Fibroblast of peridontal ligament (primary cell): ENCODE data around the gene RAI14.

ENCODE experiments used
- DNase-seq: peaks from one replicate; pipeline ENCODE4 v3.0.0-alpha.2; 2010; ENCODE audit errors: extremely low read depth

RAI14 gene

DNA sequence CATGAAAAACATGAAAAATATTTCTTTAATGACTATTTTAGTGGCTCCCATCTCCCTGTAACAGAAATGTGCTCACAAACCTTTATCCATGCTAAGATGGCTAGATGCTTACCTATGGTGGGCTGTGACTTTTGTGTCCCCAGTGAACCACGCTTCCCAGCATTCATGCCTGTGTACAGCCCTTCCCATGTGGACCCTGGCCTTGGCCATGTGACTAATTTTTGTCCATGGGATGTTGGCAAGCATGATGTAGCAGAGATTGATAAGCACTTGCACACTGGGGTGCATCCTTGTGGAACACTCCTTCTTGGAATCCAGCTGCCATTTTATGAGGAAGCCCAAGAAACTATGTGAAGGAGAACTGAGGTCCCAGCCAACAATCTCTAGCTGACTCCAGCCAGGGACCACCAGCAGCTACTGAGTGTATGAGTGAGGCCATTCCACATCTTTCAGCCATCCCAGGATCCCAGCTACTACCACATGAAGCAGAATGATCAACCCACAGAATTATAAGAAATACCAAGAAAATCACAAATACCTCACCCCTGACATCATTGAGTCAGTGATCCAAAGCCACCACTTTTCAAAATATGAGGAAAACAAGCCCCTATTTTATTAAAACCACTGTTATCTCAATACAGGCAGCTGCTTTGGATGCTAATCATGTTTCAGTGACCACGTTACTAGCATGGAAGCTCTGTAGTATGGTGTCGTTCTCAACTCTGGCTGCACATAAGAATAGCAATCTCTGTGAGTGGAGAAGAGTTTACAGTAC, 16.1 kb upstream of the RAI14 start:
- peak; percentile 80 for DNase-seq

DNA sequence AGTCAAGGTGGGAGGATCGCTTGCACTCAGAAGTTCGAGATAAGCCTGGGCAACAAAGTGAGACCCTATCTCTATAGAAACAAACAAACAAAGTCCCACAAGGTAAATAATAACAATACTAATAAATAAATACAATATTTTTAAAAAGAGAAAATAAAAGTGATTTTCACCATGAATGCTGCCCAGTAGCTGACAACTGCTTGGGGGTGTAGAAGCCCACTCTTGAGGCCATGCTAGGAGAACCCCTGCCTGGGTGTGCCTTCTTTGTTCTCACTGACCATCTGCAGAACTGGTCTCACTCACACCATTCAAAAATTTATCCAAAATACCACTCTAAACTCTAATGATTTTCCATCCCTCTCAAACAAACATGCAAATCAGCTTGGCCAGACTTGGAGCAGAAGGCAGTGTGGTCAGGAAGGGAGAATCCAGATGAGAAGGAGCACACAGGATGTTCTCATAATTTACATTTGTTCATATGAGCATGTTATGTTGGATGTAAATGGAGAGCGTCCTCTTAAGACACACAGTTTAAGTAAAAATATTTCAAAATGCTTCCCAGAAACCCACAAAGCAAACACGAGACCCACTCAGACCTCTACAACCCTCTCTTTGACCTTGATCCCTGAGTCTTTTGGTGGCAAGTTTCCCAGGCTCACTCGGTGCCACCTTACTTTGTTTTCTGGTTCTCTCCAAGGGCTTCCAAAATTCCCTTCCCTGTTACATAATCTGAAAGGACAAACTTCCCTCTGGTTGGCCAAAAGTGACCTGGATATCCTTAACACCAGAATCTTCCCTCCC, 7.9 kb upstream of the RAI14 start:
- DNase-seq: peak; percentile 41

DNA sequence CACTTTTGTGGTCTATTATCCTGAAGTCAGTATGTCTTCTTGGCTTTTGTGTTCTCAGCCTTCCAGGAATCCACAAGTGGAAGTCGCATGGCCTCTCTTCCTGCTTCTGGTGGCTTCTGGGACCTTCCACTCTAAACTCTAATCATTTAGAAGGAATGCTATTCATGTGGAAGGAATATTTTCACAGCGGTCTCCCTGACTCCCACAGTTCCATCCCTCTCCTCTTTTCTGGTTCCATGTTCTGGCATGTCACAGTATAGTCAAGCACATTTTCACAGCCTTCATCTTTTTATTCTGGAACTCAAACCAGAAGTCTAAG, 7.3 kb upstream of the RAI14 start:
- DNase-seq: no peak

DNA sequence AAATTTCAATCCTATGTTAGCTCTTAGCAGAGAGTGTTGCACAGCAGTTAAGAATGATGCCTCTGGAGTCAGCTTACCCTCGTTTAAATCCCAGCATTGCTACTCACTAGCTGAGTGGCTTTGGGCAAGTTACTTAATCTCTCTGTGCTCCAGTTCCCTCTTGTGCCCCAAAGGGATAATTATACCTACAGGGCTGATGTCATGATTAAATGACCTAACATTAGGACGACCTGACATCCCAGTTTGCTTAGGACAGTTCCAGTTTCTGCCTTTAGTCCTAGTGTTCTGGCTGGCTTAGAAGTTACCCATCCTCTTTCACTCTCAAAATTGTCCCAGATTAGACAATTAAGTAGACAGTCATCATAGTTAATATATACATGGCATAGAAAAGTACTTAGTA, 4.3 kb upstream of the RAI14 start:
- no peak for DNase-seq

DNA sequence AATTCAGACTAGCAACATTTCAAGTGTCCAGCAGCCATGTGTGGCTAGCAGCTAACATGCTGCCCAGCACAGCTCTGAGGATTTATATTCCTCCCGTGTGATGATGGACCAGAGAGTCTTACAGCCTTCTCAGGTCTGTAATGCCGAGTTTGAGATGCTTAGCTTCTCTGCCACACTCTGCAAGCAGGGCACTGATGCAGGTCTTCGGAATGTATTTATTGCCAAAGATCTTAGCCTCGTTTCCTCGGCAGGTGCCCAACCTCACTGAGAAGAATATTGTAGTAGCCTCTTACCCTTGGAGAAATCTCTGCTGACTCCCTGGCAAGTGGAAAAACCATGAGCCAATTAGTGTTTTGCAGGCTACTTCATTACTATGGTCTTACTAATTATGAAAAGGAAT, 3.7 kb upstream of the RAI14 start:
- DNase-seq: no peak

DNA sequence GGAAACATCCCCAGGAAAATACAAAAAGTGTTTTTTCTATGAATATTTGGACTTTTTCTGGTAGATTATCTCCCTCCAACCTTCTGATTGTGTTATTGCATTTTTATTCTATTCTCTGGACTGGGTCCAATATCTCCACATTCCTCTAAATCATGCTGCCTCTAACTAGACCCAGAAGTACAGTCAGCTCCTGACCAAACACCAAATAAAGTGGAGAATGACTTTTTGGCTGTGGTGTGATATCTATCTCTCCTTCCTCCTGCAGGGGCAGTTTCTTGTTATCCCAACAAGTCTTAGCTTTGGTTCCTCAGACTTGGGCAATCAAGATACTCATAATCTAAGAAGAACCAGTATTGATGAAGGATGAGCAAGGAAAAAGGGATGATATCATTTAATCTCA, 3.2 kb upstream of the RAI14 start:
- peak; percentile 93 for DNase-seq

DNA sequence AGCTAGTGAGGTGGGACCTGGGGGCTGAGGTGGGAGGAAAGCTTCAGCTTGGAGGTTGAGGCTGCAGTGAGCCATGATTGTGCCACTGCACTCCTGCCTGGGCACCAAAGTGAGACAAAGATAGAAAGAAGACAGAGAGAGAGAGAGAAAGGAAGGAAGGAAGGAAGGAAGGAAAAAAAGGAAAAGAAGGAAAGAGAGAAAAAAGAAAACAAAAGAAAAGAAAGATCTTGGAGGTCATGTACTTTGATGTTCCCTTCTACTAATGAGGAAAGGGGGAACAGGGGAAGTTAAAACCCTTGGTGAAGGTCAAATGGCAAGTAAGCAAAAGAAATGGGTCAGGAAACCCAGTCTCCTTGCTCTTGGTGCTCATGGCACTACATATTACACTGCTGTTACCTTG, 2.4 kb upstream of the RAI14 start:
- no peak for DNase-seq

DNA sequence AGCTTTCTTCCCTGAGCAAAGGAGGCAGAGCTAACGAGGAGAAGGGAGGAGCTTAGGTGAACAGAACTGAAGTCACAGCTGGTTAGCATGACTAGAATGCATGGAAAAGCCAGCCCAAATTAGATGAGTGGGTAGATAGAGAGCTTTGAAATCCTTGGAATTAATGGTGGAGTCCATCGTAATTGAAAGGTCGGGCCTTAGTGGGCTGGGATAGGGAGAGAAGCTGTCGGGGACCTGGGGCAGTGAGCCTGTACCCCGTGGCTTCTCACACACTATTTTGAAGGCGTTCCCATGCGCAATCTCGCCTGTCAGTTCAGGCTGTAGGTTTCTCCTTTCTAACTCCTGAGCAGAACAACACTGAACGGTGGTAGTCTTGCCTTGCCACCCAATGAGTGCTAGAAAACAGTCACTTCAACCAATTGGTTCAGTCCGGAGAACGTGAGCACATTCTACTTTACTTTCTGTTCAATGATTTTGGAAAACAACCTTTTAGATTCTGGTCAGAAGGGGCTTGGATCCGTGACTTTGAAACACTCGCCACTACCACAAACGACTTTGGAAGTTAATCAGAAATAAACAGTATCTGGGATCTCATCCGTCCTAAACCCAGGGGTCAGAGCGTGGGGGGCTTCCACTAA, 655 bp upstream of the RAI14 start:
- peak; percentile 88 for DNase-seq

DNA sequence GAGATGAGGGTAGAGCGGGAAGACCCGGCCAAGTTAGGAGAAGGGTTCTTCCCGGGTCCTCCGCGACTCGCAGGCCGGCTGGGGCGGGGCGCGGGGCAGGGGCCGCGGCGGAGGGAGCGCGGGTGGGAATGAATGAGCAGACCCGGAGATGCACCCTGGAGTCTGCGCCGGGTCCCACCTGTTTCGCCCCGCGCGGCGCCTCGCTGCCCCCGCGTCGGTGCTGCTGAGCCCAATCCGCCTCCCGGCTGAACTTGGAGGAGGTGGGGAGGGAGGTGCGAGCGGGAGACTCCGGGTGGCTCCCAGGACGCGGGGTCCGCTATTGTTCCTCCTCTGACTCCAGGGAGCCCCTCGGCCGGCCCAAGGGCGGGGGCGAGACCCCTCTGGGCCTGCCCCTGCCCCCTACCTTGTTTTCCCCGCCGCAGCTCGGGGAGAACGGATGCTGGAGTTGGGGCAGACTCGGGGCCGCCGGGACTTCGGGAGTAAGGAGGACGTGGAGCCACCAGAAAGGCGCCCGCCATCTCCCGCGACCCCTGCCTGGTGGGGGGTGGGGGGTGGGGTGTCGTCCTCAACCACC, 659 bp downstream of the RAI14 start:
- DNase-seq: no peak

DNA sequence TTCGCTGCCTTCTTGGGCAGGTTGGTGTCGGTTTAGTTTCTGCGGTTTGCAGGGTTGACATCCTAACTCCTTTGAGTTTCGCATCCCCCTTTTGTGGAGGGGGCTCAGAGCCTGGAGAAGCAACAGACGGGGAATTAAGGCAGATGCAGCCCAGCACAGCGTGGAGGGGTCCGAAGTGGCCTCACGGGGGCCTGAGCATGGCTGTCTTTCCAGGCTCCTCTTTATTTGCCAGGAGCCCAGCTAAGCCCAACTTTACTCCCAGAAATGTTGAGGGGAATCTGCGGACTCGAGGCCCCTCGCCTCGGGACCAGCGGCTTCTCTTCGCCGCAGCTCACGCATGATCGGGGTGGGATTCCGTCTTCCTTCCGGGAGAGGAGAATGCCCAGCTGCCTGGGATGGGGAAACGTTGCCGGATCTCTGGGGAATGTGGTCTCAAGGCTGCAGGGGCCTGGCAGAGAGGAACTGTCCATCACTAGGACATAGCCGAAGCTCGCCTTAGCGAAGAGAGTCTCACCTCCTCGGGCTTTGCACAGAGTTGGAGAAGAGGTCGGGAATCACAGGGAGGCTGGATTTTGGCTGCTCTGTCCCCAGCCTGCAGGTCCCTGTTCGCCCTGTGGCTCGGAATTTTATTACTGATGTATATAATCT, 1.3 kb downstream of the RAI14 start:
- peak; percentile 59 for DNase-seq

DNA sequence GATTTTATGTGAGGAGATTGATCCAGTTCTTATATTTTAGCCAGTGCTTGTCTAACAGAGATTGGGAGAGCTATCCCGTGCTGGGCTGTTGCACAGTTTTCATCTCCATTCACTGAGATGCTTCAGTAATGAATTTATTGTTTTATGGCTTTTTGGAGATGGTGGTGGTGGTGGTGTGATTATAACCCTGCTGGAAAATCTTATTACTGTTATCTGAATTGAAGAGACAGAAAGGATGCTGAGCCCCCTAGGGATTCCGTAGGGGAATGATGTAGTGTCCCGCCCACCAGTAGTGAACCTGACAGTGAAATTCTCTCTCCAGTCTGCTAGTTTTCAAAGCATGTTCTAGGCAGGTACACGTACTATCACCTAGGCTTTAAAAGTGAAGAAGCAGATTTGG, 1.9 kb downstream of the RAI14 start:
- DNase-seq: peak; percentile 43

DNA sequence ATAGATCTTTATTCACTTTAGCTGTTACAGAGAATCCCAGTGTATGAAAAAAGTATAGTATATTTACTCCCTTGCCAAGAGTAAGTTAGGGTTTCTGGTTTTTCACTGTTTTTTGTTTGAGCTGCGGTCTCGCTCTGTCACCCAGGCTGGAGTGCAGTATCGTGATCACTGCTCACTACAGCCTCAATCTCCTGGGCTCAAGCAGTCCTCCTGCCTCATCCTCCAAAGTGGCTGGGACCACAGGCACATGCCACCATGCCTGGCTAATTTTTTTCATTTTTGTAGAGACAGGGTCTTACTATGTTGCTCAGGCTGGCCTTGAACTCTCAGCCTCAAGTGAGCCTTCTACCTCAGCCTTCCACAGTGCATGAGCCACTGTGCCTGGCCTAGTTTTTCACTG, 3.0 kb downstream of the RAI14 start:
- no peak for DNase-seq

DNA sequence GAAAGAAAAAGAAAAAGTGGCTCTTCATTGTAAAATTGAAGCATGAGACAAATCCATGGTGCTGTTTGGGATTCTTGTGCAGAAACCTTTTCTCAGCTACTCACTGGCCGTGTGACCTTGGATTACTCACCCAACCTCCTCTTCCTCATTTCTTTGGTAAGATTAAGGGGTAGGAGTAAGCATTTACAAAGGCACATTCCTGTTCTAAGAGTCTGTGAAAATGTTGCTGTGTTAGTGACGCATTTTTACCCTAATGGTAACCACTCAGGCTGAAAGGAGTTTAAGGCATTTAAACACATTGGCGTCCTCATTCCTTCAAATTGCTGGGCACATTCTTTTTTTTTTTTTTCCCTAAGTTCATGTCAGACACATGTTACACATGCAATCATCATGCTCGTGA, 4.3 kb downstream of the RAI14 start:
- DNase-seq: peak; percentile 82

DNA sequence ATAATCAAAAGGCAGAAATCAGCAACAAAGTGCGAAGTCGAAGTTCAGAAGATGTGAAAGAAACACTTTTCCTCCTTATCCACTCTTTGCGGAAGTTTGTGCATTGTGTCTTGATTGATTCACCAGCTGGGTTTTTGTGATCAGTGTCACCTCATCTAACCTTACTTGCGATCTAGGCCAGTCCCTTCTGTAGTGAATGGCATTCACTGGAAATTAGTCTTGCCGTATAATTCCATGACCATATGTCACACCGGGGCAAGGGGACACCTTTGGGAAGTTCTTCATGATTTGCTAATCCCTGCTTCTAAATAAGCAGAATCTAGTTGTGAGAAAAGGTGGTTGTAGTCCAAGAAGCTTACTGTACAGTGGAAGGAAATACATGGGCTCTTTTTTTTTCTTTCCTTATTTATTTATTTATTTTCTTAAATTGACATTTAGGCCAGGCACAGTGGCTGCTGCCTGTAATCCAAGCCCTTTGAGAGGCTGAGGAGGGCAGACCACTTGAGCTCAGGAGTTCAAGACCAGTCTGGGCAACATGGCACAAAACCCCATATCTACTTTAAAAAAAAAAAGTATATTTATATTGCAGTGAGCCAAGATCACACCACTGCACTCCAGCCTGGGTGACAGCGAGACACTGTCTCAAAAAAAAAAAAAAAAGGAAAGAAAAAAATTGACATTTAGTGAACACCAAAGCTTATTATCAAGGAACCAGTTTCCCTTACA, 7.8 kb downstream of the RAI14 start:
- no peak for DNase-seq

DNA sequence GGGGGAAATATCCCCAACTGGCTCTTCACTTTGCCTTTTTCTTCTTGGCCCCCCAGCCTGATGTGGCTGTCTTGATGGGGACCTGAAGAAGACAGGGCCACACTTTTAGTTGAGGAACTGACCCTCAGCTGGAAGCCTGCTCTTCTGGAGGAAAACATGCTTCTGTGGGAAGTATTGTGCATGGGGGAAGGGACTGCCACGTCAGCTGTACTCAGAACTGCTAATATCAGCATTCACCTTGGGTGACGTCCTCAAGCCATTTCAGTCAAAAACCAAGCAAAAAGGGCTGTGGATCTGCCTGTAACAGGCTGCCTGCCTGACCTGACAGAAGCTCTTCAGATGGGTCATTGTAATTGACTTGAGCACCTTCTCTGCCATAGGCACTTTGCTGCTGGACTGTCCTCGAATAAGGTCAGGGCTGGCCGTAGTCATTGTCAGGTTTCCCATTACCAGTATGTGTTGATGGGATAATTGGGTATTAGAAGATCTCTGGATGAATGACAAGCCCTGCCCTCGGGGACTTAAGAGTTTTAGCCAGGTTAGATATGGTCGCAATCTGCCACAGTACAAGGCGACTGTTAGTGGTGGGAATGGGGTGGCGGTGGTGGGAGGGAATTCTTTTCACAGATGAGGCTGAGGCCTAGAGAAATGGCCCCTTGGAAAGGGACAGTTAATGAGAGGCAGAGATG, 10.4 kb downstream of the RAI14 start:
- DNase-seq: no peak

DNA sequence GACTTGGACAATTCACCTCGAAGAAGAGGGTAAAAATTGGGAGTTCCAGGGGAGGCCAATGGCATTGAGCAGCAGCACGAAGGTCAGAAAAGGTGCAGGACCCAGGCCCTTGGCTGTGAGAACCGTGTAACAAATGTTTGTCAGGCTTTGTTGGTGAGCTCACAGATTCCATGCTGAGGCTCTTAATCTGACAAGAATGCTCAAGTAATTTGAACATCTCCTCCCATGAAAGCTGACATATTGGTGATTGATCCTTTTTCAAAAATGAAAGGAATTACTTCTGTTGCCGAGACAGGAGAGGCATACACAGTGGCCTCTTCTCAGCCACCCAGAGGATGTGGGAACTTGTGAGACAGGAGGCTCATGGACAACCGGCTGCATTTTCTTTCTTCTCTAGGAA, 11.6 kb downstream of the RAI14 start:
- DNase-seq: no peak

DNA sequence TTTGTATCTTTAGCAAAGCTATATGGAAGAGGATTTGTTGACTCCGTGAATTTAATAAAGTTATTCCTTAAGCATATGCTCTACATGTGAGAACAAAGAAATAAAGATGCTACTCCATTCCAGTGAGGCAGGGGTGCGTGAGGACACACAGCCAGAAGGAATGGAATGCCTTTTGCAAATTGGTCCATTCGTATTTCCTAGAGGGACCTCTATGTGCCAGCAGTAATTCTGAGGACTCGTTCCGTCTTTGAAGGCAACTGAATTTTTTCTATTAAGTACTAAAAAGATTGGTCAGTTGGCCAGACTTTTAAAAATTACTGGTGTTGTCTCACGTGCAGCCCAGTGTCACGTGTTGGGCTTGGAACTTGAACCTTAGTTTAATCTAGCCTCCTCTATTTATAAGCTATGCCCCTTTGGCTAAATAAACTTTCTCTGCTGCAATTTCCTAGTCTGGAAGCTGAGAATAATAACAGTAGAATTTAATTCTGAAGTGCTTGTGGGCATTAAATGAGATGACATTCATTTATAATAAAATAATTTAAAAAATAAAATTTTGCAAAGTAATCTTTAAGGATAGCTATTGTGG, 13.9 kb downstream of the RAI14 start:
- DNase-seq: peak; percentile 48

DNA sequence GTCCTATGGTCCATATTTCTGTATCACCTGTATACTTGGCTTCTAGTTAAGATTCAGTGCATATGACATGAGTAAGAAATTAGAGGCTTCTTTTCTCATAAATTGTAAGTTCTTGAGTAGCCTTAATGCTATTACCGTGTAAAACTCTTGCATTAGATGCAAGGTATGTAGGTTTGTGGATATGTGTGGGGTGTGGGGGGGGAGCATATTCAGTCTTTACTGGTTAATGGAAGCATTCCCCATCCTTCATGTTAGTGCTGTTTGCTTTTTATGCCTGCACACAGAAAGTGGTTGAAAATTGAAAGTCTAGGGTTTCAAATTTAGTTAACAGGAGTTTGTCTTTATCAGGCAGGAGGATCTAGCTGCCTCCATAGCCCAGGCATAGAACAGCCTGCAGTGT, 16.1 kb downstream of the RAI14 start:
- DNase-seq: no peak

DNA sequence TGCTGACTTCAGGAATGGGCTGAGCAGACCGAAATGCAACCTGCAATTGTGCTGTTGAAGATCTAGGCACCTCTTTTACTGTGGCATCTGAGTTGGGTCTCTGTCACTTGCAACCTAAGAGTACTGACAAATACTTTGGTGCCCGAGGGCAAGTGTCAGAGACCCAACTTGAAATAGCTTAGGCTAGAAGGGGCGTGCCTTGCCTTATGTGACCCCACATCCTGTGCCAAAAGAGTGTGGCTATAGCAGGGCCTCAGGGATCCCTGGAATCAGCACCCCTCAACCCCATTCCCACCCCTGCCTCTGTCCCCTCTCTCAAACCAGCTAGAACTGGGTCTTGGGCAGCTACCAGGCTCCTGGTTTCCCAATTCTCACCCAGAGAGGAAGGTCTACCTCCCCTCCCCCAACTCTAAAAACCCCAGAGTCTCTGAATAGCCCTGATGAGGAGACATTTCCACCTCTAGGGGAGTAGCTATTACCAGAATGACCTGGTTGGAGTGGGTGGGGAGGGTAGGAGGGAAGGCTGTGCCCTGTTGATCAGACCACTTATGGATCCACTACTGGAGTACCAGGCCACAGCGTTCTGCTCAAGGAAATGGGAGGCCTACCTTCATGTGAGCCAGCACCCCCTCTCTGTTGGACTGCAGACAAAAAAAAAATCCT, 17.5 kb downstream of the RAI14 start:
- no peak for DNase-seq

DNA sequence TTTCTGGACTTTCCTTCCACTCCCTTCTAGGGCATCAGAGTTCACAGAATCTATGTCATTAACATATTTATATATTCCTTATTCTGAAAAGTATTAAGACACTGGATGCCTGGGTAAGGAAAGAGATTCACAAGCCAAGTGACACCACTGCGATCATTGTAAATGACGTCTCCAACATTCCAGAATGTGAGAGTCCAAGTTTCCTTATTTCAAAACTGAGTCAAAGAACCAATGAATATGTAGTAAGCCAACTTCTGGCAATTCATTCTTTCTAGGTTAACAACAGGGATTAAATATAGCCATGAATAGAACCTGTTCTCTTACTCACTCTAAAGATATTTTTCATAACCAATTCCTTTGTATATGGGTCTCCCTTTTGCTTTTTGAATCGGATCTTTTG, 18.1 kb downstream of the RAI14 start:
- peak; percentile 93 for DNase-seq
